GM19467 (cell line): ENCODE measurements around the gene ERCC1.

ENCODE experiments used
- ATAC-seq: cut with Tn5 transposase; IDR thresholded peaks from one replicate; pipeline ENCODE4 v1.9.1; 2021; ENCODE audit warnings: mild to moderate bottlenecking, moderate library complexity; ENCODE audit not compliant: unreplicated experiment

Gene ERCC1

DNA sequence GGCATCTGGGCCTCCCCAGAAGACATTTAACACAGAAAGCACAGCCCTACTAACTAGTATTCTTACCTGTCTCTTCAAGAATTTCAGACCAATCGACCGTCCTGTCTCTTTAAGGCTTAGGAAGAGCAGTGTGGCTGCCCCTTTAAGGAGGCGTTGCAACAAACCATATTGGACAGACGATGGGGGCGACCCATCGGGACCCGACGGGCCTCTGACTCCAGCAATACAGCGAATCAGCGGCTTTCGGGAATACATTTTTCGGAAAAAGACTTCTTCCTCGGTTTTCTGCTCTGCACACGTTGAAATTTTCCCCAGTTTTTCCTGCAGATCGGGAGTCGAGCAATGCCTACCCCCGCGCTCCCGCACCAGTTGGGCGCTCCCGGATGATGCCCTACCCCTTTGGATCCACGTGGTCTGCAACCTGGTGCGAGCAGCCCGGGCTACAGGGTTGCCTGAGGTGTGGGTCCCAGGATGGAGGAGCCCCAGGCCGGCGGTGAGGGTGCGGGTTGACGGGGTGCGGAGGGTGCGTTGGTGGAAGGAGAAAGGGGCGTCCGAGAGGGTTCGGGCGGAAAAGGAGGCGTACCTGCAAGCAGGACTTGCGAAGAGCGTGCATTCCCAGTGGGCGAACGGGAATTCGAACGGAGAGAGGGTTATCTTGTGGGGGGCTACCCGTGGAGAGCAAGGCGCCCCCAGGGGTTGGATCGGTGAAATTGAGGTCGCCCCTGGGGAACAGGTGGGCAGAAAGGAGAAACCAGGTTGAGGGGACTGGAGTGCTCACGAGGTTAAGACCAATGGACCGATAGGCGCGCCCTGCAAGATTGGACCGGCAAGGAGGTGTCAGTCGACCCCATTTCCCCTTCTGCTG, 17.3 kb downstream of the ERCC1 start, which contains the start of gene POLR1G:
Gene POLR1G, plus strand, starts transcription at position 419 of the 865 bp plus-strand sequence. Its CDS starts 53 bp downstream, at position 472.
- ATAC-seq = peak; percentile 70

DNA sequence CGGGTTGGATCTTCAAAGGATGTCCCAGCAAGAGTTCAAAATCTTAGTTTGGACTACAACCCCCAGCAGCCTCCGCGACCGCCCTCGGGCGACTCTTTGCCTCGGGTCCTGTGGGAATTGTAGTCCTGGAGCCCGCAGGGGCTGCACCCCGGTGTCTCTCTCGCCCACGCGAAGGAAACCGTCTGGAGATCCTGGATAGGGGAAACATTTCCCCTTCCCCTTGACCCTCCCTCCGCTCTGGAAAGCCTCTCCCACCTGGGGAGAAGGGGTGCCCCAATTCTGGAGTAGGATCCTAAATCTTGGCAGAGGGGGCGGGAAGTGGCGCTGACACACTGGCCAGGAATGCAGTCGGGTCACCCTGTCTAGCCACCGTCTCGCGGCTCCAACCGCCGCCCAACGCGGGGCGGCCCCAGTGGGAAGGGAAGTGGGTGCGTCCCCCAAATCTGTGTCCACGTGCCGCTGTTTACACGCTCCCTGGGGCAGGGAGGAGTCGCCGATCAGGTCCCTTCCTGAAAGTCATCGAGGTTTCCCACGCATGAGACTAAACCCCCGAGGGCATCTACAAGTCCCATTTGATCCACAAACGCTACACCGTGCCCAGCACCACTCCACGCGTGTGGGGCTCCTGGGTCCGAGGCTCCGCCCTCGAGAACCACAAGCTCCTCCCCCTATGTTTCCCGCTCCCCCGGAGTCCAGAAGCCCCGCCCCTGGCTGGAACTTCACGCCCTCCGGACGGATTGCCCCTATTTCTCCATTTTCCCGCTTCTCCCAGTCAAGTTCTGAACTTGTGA, 18.1 kb downstream of the ERCC1 start:
- peak; percentile 35 for ATAC-seq

DNA sequence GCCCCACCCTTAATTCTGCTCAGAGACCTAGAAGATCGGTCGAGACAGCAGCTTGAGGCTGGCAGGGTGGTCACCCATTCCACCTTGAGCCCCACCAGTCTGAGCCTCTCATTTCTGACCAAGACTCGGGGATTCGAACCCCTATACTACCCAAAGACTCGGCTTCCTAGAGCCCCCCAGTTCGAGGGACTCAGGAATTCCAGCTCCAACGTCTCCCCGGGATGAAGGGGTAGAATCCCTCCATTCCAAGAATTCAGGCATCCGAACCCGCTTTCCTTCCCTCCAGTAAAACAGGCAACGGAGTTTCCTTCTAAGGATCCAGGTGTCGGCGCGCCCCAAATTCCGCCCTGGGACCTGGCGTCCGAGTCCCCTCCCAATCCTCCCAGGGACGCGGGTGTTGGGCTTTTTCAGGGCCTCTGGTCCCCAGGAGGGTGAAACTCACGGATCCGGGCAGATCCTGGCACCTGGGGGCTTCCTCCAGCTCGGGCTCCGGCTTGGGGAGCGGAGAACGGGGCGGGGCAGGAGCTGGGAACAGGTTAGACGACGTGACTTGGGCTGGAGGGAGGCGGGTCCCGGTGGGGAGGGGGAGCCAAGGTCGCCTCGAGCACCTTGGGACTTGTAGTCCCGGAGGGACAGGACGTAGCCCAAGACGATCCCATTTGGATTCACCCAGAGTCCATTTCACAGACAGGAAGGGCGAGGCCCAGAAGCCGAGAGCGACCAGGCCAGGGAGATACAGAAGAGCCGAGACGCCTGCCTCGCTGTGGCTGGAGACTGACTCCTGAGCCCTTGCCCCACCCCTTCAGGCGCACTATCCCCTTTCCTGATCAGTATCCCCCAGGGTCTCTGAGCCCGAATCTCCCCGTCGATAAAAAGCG, 18.9 kb downstream of the ERCC1 start, which contains the start of gene PPP1R13L:
Gene PPP1R13L, minus strand, starts transcription at position 513 of the 878 bp plus-strand sequence. CDS start 6,751 bp downstream, outside the sequence.
- no peak for ATAC-seq

DNA sequence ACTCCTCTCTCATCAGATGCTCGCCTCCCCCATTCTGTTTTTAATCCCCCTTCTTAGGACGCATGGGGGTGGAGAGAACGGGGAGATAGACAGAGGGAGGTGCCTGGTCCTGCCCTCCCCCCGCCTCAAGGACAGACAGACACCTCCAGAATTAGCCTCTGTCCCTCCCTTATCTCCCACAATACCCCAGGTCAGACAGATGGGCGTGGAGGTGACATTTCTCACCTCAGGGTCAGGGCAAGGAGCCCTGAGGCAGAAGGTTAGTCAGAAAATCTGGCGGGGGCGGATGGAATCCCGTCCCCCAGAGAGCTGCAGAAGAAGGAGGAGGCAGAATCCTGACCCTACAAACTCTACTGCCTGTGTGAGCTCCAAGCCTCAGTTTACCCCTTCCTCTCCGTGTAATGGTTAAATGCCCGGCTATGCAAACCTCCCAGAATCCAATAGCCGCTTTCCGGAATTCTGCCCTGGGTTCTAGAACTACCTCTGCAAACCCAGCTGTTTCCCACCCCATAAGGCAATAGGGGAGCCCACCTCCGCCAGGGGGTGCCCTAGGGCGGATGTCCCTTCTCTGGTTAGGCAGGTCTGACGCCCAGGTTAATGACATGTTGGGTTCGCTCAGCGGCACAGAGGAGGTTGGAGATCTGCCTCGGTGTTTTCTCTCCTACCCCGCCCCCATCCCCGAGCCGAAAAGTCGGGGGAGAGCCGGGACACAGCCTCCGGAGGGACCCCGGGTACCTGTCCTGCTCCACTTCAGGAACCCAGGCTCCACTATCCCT, 19.7 kb downstream of the ERCC1 start:
- no peak for ATAC-seq

DNA sequence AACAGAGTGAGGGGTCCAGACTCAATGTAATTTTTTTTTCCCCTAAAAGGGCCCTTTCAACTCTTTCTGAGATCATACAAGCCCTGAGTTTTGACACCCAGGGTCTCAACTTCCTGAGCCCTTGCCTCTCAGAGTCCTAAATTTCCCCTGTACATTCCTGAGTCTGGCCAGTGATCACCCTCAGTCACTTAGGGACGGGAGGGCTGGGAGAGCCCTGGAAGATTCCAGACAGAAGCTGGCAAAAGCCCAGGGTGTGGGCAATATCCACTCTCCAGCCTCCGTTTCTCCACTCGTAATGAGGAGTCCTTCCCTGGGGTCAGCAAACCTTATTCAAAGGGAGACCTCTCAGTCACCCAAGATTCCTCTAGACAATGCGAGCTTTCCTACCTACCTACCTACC, 20.4 kb downstream of the ERCC1 start:
- ATAC-seq = no peak

DNA sequence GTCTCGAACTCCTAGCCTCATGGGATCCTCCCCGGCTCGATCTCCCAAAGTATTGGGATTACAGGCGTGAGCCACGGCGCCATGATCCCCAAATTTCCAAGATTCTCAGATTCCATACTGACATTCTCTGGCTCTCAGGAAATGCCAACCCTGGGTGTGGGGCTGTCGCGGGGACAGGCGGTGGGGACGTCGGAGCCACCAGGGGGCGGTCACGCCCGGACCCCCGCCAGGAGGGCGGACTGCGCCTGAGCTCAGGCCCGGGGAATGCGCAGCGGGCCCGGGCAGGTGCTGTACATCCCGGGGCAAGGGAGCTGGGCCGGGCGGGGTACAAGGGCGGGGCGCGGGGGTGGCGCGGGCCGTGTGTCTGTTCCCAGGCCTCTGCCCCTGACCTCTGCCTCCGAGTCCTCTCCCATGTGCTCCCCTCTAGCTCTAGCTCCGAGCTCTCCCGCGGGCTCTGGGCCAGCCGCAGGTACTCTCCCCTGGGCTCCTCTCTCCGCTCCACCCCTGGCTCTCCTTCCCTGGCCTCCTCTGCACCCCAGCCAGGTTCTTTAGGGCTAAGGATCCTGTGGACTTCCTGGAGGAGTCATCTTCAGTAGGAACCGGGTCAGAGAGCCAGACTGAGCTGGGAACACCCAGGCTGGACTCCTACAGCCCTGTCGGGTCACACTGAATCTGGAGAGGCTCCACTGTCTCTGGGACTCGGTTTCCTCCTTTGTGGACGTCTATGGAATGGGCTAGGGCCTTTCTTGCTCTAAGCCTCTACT, 21.2 kb downstream of the ERCC1 start:
- ATAC-seq = no peak

DNA sequence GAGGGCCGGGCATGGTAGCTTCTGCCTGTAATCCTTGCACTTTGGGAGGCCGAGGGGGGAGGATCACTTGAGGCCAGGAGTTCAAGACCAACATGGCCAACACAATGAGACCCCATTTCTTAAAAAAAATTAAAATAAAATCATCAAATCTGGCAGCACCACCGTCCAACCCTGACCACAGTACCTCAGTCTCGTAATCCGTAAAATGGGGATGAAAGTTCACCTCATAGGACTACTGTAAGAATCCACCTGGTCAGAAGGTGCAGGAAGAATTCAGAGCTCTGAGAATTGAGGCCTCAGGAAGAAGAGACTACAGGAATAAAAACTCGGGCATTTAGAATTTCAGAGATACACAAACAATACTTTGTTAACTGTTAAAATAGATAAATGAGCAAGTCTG, 21.9 kb downstream of the ERCC1 start:
- ATAC-seq = no peak

DNA sequence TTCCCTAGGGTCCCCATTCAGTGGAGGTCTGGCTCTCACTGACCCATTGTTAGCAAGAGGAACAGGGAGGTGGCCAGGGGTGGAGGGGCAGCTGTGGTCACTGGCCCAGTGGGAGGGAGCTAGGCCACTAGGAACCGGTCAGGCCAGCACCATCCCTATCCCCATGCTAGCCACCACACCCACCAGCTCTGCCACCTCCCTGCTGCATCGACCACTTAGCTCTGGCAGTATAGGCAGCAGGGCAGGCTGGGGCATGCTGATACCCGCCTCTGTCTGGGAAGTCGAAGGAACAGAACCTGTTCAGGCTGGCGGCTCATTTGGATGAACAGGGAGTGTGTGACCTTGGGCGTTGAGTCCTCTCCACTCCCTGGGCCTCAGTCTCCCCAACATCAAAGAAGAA, 23.5 kb downstream of the ERCC1 start:
- ATAC-seq = no peak

DNA sequence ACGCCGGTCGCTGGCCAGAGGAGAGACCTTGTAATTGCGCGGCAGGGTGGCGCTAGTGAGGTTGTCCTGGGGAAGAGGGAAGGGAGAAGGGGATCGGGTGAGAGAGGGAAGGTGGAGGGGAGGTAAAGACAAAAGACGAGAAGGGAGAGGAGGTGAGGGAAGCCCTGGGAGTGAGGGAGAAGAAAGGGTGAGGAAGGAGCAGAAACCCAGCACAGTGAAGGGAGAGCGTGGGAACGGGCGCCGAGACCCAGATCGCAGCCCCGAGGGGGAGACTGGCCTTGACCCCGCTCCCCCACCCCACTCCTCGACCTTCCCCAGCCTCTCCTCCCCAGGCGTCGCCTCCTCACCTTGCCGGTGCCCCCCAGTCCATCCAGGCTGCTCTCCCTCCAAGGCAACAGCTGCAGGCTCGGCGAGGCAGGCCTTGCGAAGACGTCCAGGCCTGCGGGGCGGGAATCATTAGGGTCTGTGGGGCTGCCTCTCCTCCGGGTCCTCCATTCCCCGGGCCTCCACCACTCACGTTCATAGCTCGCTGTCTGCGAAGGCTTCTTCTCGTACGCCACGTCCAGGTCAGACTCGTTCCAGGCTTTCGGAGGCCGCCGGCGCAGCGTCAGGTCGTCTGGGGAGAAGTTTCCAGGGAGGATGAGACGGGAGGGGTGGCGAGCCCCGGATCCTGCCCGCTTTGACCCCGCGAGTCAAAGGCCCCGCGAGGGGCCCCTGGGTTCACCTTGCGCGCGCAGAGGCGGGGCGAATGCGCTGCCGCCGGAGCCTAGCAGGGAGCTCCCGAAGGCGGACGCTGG, 27.7 kb downstream of the ERCC1 start:
- ATAC-seq = no peak

DNA sequence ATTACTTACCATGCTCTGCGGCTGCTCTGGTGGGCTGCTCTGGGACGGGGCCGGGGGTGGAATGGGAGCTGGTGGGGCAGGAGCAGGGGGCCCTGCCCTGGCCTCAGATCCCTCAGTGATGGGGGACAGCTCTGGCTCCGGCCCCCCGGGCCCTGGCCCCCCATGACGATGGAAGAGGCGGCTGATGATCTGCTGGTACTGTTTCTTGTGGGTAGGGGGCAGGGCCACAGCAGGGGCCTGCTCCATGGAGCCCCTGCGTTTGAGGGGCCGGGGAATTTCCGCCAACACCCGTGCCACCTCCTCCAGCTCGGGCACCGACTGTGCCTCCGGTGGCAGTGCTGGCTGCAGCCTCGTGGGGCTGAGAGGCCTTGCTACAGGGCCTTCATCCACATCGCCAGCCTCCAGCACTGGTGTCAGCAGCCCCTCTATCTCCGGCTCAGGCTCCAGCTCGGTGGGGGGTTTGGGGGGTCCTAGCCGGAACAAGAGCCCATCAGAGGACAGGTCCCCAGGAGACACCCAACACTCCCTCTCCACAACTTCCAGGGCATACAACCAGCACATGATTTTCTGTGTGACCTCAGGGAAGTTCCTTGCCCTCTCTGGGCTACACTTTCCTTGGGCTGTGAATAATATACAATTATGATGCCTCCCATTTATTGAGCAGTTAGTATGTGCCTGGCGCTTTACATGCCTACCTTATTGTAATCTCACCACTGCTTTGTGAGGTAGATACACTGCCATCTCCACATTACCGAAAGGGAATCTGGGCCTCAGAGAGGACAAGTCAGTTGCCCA, 31.6 kb downstream of the ERCC1 start:
- no peak for ATAC-seq

DNA sequence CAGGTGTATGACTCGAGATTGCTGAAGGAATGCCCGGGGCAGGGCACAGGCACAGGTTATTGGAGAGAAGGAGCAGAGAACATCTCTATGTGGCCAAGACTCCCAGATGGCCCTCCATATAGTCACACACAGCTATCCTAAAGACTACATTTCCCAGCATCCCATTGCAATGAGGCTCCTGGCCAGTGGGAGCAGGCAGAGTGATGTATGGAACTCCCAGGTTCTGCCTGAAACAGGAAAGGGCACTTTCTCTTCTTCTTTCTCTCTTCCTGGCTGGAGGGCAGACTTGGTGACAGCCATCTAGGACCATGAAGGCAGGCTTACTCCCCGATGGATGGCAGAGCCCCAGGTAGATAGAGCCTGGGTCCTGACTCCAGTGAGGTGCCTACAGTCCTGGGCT, 32.4 kb downstream of the ERCC1 start:
- ATAC-seq = no peak

DNA sequence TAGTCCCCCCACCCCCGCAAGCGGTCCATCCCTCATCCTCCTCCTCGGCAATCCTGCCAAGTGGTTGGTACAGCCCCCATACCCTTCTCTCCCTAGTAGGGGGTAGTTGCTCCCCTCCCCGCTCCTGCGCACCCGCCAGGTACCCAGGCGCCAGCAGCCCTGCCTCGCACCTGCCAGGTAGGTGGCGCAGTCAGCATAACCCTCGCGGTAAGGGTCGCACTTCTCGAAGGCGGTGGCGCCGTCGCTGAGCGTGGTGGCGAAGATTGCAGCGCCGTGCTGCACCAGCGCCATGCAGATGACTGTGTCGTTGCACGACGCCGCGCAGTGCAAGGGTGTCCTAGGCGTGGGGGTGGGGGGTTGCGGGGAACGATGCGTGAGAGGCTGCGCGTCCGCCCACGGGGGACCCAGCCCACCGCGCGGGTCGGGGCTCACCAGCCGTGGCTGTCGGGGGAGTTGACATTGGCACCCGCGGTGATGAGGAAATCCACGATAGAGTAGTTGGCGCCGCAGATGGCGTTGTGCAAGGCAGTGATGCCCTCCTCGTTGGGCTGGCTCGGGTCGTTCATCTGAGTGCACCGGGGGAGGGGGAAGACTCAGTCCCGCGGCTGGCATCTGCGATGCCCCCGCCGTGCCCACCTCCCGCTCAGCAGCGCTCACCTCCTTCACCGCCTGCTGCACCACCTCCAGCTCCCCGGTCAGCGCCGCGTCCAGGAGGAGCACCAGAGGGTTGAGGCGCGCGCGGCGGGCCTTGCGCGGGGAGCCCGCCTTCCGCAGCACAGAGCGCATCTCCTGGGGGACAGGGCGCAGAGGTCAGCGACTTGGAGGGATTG, 38.1 kb downstream of the ERCC1 start:
- no peak for ATAC-seq

DNA sequence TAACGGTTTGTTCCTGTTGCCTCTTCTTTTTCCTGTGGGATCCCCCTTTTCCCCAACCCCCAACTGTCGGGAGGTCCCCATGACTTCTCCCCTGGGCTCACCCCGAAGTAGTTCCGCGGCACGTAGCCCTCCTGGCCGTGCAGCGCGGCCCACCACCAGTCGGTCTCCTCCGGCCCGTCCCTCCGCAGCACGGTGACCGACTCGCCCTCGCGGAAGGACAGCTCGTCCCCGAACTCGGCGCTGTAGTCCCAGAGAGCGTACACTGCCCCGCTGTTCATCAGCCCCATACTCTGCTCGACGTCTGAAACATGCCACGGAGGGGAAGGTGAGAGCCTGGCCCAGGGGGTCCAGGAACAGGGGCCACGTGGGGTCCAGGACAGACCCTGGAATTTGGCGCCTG, 41.3 kb downstream of the ERCC1 start:
- no peak for ATAC-seq

DNA sequence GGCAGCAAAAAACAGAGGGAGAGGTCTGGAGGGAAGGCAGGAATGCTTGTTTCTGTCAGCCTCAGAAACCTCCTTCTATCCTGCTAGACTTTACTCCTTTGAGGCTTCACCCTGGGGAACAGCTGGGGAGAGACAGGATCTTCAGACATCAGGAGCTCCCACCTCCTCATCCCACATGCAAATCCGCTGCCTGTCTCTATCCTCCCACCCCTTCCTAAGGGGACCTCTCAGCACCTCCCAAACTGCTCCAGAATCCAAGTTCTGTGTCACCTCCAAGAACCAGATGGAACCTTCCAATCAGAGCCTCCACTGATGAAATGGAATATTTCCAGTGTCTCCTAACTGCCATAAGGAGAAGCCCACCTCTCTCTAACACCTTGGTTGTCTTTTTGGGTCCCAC, 43.6 kb downstream of the ERCC1 start:
- no peak for ATAC-seq

DNA sequence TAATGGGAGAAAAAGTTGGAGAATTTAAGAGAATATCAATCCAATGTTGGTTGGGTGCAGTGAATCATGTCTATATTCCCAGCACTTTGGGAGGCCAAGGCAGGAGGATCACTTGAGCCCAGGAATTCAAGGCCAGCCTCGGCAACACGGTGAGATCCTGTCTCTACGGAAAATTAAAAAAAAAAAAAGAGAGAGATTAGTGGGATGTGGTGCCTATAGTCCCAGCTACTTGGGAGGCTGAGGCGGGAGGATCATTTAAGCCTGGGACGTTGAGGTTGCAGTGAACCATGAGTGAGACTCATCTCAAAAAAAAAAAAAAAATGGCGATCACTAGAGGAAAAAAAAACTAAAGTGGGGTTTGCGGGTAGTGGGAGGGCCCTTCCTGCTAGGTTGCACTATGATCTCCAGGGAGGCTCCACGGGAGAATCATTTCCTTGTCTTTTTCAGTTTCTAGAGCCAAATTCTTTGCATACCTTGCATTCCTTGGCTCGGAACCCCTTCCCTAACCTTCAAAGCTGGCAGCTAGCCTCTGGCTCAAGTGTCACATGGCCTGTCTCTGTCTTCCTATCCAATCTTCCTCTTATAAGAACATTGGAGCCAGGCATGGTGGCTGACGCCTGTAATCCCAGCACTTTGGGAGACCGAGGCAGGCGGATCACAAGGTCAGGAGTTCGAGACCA, 47.5 kb downstream of the ERCC1 start:
- ATAC-seq = no peak
